ENCODE data around the gene BAIAP2. TPM values are rescaled to one million over a fixed set of nuclear protein-coding genes. Genes with fewer than 3 reads are reported as not detected.

The BAIAP2 gene
- total and polyA plus RNA-seq, 4 experiments from 2014 or later: 2.1 to 7.2 (median 5.5) TPM

DNA sequence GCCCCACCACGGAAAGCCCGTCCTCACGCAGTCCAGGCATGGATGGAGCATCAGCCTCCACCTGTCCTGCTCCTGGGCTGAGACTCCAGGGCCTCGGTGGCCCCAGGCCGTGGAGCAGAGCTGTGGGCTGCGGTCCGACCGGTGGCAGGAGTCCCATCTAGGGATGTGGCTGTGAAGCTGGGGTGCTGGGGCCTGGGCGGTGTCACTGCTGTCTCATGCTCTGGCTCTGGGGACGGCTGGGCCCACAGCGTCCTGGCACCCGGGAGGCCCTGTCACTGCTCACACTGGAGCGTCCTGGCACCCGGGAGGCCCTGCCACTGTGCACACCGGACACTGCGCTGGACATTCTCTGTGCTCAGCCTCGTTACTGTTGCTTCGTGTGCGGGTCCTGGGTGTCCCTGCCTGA lies 8.4 kb downstream of the BAIAP2 start:
- peak overlapping the region in 1 of 7 donors; percentile 24 for H3K27ac Mint-ChIP-seq

DNA sequence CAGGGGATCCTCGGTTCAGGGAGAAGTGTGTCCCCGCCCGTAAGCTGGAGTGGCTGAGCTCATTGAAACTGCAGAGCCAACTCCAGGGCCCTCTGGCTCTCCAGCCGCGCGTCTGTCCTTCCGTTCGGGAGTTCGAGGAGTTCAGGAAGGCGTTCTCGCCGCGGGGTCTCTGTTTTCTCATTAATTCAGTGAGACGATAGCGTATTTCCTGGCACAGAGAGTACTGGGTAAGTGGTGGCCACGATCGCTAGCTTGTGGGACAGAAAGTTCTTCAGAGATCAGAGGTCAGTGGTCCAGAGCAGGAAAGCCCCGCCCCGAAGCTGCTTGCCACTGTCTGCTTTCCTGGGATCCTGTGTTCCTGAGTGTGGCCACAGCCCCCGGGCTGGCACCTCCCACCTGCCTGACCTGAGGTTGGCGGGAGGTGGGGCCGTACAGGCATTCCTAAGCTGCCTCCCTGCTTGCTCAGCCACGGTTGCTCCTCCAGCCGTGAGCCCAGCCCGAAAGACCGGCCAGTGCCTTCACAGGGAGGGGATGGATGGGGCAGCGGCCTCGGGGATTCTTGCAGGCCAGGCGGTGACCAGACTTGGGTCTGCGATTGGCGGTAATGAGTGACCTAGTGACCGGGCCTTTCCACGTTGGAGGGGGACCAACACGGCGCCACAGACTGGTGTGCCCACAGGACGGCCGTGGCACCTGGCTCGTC lies 8.9 kb downstream of the BAIAP2 start:
- peaks cover 0 to 1% (median 0%) of the 10 kb centered on the region in 4 donors for H3K4me1 Mint-ChIP-seq
- CTCF ChIA-PET (ENCODE audit: partially characterized antibody): interaction anchor here (1.3 kb wide), 1 partner anchor 20 kb away, joined by 4 read pairs; no protein-coding TSS in a partner anchor

More for the DNA sequence above, 8.4 kb downstream of the BAIAP2 start:
- Histone ChIP-seq H3K4me3 (ENCODE audit: low read length in 2 of 2) (no peak overlapping the region), H3K27ac (ENCODE audit: low read depth, low read length) (no peak overlapping the region), H3K36me3 (ENCODE audit: insufficient read depth, low read length) (no peaks in the 10 kb centered on the region), H3K27me3 (ENCODE audit: insufficient read depth, low read length) (no peaks in the 10 kb centered on the region), H3K9me3 (ENCODE audit: control insufficient read depth in 1 of 2, low read length in 2 of 2) (no peaks in the 10 kb centered on the region), H3K4me1 (ENCODE audit: insufficient read depth, low read length) (no peaks in the 10 kb centered on the region)
- H3K4me3 Mint-ChIP-seq: no peak overlapping the region
- POLR2A ChIA-PET (ENCODE audit: partially characterized antibody): no interaction called here
- CTCF ChIA-PET (ENCODE audit: partially characterized antibody): interaction anchor here (1.3 kb wide), 1 partner anchor 20 kb away, joined by 4 read pairs; no protein-coding TSS in a partner anchor
- peaks cover 0 to 1% (median 0%) of the 10 kb centered on the region in 4 donors for H3K4me1 Mint-ChIP-seq
- no peaks in the 10 kb centered on the region for H3K27me3 Mint-ChIP-seq
- no peak for DNase-seq
- H3K36me3 Mint-ChIP-seq: no peaks in the 10 kb centered on the region
- no peaks in the 10 kb centered on the region for H3K9me3 Mint-ChIP-seq
- intact Hi-C loops (cut with micrococcal nuclease): no loop called here

GRCh38 chr17:81044428-81044763 lies 9.4 kb downstream of the BAIAP2 start:
- no peaks in the 10 kb centered on the region for H3K36me3 ChIP-seq (ENCODE audit: insufficient read depth, low read length)
- Mint-ChIP-seq H3K27me3 (no peaks in the 10 kb centered on the region), H3K36me3 (no peaks in the 10 kb centered on the region), H3K9me3 (no peaks in the 10 kb centered on the region), H3K4me1 (peaks cover 4 to 5% (median 4%) of the 10 kb centered on the region in 4 donors), H3K4me3 (no peak overlapping the region), H3K27ac (no peak overlapping the region)
- CTCF ChIA-PET (ENCODE audit: partially characterized antibody): interaction anchor here (1.3 kb wide), 1 partner anchor 21 kb away, joined by 4 read pairs; no protein-coding TSS in a partner anchor
- no peak overlapping the region for H3K27ac ChIP-seq (ENCODE audit: low read depth, low read length)
- DNase-seq: no peak
- POLR2A ChIA-PET (ENCODE audit: partially characterized antibody): interaction anchor here (0.6 kb wide), 1 partner anchor 252 kb away, joined by 7 read pairs; no protein-coding TSS in a partner anchor
- intact Hi-C loops (cut with micrococcal nuclease): no loop called here
- peaks cover 4% of the 10 kb centered on the region for H3K4me1 ChIP-seq (ENCODE audit: insufficient read depth, low read length)
- no peaks in the 10 kb centered on the region for H3K27me3 ChIP-seq (ENCODE audit: insufficient read depth, low read length)
- no peak overlapping the region for H3K4me3 ChIP-seq (ENCODE audit: low read length in 2 of 2)
- no peaks in the 10 kb centered on the region for H3K9me3 ChIP-seq (ENCODE audit: control insufficient read depth in 1 of 2, low read length in 2 of 2)

More for the DNA sequence above, 8.9 kb downstream of the BAIAP2 start:
- Mint-ChIP-seq H3K9me3 (no peaks in the 10 kb centered on the region), H3K36me3 (no peaks in the 10 kb centered on the region), H3K27me3 (no peaks in the 10 kb centered on the region), H3K4me3 (no peak overlapping the region), H3K27ac (peak overlapping the region in 1 of 7 donors; percentile 24)
- H3K4me3 ChIP-seq (ENCODE audit: low read length in 2 of 2): no peak overlapping the region
- no peaks in the 10 kb centered on the region for H3K9me3 ChIP-seq (ENCODE audit: control insufficient read depth in 1 of 2, low read length in 2 of 2)
- no peak for DNase-seq
- no peaks in the 10 kb centered on the region for H3K4me1 ChIP-seq (ENCODE audit: insufficient read depth, low read length)
- no peaks in the 10 kb centered on the region for H3K27me3 ChIP-seq (ENCODE audit: insufficient read depth, low read length)
- H3K27ac ChIP-seq (ENCODE audit: low read depth, low read length): no peak overlapping the region
- intact Hi-C loops (cut with micrococcal nuclease): no loop called here
- no peaks in the 10 kb centered on the region for H3K36me3 ChIP-seq (ENCODE audit: insufficient read depth, low read length)
- POLR2A ChIA-PET (ENCODE audit: partially characterized antibody): interaction anchor here (0.6 kb wide), 1 partner anchor 251 kb away, joined by 7 read pairs; no protein-coding TSS in a partner anchor

DNA sequence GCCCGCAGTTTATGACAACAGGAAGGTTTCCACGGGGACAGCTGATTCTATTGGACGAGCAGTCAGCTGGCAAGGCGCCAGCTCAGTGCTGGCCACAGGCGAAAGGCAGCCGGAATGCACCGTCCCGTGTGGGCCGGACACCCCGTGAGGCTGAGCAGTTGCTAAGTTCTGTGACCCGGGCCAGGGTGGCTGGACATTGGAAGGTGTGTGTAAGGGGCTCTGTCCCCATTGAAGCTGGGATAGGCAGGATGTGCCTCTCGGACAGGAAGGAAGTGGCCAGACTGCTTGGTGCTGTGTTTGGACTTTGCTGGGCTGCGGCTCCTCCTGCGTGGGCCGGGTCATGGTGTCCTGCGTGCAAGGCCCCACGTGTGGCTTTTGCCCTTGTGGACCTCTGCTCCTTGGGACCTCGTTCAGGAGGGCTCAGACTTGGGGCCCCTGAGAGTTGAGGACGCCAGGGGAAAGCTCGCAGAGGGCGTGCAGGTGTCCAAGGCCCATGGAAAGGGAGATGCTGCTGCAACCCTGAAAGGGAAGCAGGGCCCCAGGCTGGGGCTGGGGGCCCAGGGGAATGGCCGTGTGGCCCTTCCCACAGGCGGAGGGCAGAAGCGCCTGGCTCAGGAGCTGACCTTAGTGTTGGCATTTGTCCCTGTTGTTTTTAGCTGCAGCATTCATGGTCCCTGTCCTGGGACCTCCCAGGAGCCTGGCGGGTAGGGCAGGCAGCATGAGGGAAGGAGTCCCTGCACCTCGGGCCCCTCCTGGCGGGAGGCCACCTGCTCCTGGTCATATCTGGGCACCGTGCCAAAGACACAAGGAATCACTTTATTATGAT lies 10.0 kb downstream of the BAIAP2 start:
- no peak for DNase-seq
- H3K4me1 ChIP-seq (ENCODE audit: insufficient read depth, low read length): peaks cover 8% of the 10 kb centered on the region
- ChIA-PET CTCF (ENCODE audit: partially characterized antibody) (no interaction called here), POLR2A (ENCODE audit: partially characterized antibody) (no interaction called here)
- no peaks in the 10 kb centered on the region for H3K27me3 ChIP-seq (ENCODE audit: insufficient read depth, low read length)
- H3K9me3 Mint-ChIP-seq: no peaks in the 10 kb centered on the region
- H3K4me3 Mint-ChIP-seq: no peak overlapping the region
- H3K4me3 ChIP-seq (ENCODE audit: low read length in 2 of 2): no peak overlapping the region
- H3K27me3 Mint-ChIP-seq: no peaks in the 10 kb centered on the region
- no peaks in the 10 kb centered on the region for H3K36me3 ChIP-seq (ENCODE audit: insufficient read depth, low read length)
- peaks cover 5 to 8% (median 7%) of the 10 kb centered on the region in 4 donors for H3K4me1 Mint-ChIP-seq
- H3K27ac ChIP-seq (ENCODE audit: low read depth, low read length): no peak overlapping the region
- H3K27ac Mint-ChIP-seq: no peak overlapping the region
- no peaks in the 10 kb centered on the region for H3K9me3 ChIP-seq (ENCODE audit: control insufficient read depth in 1 of 2, low read length in 2 of 2)
- no peaks in the 10 kb centered on the region for H3K36me3 Mint-ChIP-seq
- intact Hi-C loops (cut with micrococcal nuclease): no loop called here

DNA sequence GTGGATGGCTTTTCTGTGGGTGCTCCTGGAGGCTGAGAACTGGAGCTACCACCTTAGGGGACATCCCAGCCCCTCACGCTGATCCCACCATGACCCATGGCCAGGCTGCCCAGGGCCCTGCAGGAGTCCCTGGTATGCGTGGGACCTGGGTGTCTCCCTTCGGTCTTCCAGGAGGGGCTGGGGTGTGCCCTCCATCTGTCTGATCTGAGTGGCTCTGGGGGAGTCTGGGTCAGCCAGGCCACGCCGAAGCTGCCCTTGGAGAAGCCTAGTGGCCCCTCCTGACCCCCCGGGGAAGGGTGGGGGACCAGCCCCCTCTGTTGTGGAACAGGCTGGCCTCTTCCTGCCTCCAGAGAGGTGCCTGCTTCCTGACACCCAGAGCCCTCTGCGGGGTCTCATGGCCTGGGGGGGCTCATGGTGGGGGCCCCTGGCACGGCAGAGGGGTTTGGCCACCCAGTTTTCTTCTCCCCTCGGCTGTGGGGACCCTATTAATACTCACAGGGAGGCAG lies 10.7 kb downstream of the BAIAP2 start:
- Mint-ChIP-seq H3K36me3 (no peaks in the 10 kb centered on the region), H3K4me1 (peaks cover 5 to 8% (median 7%) of the 10 kb centered on the region in 4 donors), H3K4me3 (no peak overlapping the region), H3K27ac (no peak overlapping the region), H3K9me3 (no peaks in the 10 kb centered on the region), H3K27me3 (no peaks in the 10 kb centered on the region)
- ChIA-PET POLR2A (ENCODE audit: partially characterized antibody) (no interaction called here), CTCF (ENCODE audit: partially characterized antibody) (no interaction called here)
- peaks cover 8% of the 10 kb centered on the region for H3K4me1 ChIP-seq (ENCODE audit: insufficient read depth, low read length)
- H3K27me3 ChIP-seq (ENCODE audit: insufficient read depth, low read length): no peaks in the 10 kb centered on the region
- no peaks in the 10 kb centered on the region for H3K9me3 ChIP-seq (ENCODE audit: control insufficient read depth in 1 of 2, low read length in 2 of 2)
- no peak for DNase-seq
- intact Hi-C loops (cut with micrococcal nuclease): no loop called here
- H3K4me3 ChIP-seq (ENCODE audit: low read length in 2 of 2): no peak overlapping the region
- no peak overlapping the region for H3K27ac ChIP-seq (ENCODE audit: low read depth, low read length)
- H3K36me3 ChIP-seq (ENCODE audit: insufficient read depth, low read length): no peaks in the 10 kb centered on the region

DNA sequence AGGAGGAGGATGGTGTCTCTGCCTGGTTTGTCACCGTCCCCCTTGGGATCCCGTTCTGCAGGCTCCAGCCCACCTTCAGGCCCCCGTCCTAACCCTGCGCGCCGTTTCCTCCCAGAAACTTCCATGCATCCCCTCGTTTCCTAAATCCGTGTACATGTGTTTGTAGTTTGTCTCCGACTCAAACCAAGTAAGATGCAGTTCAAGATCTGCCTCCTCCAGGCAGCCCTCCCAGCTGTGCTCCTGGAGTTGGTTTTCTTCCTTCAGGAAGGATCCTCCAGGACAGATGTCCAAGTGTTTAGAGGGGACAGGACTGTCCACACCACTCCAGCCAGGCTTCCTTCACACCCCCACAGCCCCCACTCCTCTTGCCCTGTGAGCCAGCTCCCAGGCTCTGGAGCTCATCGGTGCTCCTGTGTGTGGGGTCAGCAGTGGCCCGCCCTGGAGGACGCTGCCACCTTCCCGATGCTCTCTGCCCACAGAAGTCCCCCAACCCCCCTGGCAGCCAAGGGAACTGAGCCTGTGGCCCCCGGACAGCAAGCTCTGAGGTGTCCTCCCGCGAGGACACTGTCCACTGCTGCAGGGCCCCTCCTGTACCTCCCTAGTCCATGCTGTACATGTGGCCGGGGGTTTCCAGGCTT lies 11.3 kb downstream of the BAIAP2 start:
- H3K27me3 ChIP-seq (ENCODE audit: insufficient read depth, low read length): no peaks in the 10 kb centered on the region
- intact Hi-C loops (cut with micrococcal nuclease): no loop called here
- peak overlapping the region in 1 of 8 donors; percentile 13 for H3K4me3 Mint-ChIP-seq
- H3K9me3 Mint-ChIP-seq: no peaks in the 10 kb centered on the region
- H3K4me3 ChIP-seq (ENCODE audit: low read length in 2 of 2): no peak overlapping the region
- H3K4me1 Mint-ChIP-seq: peaks cover 5 to 11% (median 8%) of the 10 kb centered on the region in 4 donors
- H3K27ac ChIP-seq (ENCODE audit: low read depth, low read length): no peak overlapping the region
- no peaks in the 10 kb centered on the region for H3K36me3 ChIP-seq (ENCODE audit: insufficient read depth, low read length)
- POLR2A ChIA-PET (ENCODE audit: partially characterized antibody): no interaction called here
- H3K27ac Mint-ChIP-seq: peak overlapping the region in 1 of 7 donors; percentile 24
- peaks cover 8% of the 10 kb centered on the region for H3K4me1 ChIP-seq (ENCODE audit: insufficient read depth, low read length)
- no peaks in the 10 kb centered on the region for H3K27me3 Mint-ChIP-seq
- no peaks in the 10 kb centered on the region for H3K9me3 ChIP-seq (ENCODE audit: control insufficient read depth in 1 of 2, low read length in 2 of 2)
- CTCF ChIA-PET (ENCODE audit: partially characterized antibody): no interaction called here
- no peaks in the 10 kb centered on the region for H3K36me3 Mint-ChIP-seq
- DNase-seq: no peak

All from CD4-positive, alpha-beta memory T cell (primary cell).